H1 (cell line): ENCODE results near the gene TMEM135. TPM values are rescaled to one million over a fixed set of nuclear protein-coding genes. Genes with fewer than 3 reads are reported as not detected.

Experiments used
- CTCF ChIA-PET: fragments of 300-600 bp; sonication (Branson Sonifier 250); formaldehyde crosslinking; loops from one replicate; lab custom pipeline; 2021; ENCODE audit not compliant: partially characterized antibody; lab: Charles Lee
- POLR2A ChIA-PET: fragments of 300-600 bp; sonication (Branson Sonifier 250); formaldehyde crosslinking; loops from one replicate; lab custom pipeline; 2021; ENCODE audit warnings: inconsistent platforms; ENCODE audit not compliant: partially characterized antibody; lab: Charles Lee
- DNase-seq, 2 experiments: peaks; one replicate each; pipeline versions ENCODE4 v3.0.0 to v3.0.0-alpha.2; 2010 to 2022; ENCODE audit warnings: low spot score in 2 of 2, low read depth in 1 of 2, mixed read lengths in 1 of 2
- FAIRE-seq: peaks from 2 replicates; lab custom pipeline; 2011; peaks lifted over from hg19 to GRCh38; lab: Jason Lieb, UNC
- H2AFZ ChIP-seq: 2 replicates; pipeline ENCODE4 v1.8.1; 2012; ENCODE audit warnings: low read length, inconsistent platforms
- H2AK5ac ChIP-seq: 2 replicates; pipeline ENCODE4 v1.6.1; 2013; ENCODE audit warnings: low read depth, low read length
- H2BK120ac ChIP-seq: replicated peaks from 2 replicates; pipeline ENCODE3; 2013; ENCODE audit warnings: low read depth, low read length, inconsistent platforms
- H2BK12ac ChIP-seq: 2 replicates; pipeline ENCODE4 v1.6.1; 2013; ENCODE audit warnings: low read depth, low read length
- H2BK15ac ChIP-seq: 2 replicates; pipeline ENCODE4 v1.6.1; 2013; ENCODE audit warnings: low read length
- H2BK20ac ChIP-seq: 2 replicates; pipeline ENCODE4 v1.6.1; 2013; ENCODE audit warnings: low read length
- H2BK5ac ChIP-seq: 2 replicates; pipeline ENCODE4 v1.6.1; 2013; ENCODE audit warnings: low read depth, low read length
- H3K14ac ChIP-seq: 2 replicates; pipeline ENCODE4 v1.6.1; 2013; ENCODE audit warnings: inconsistent platforms; ENCODE audit not compliant: insufficient read length
- H3K18ac ChIP-seq: 2 replicates; pipeline ENCODE4 v1.6.1; 2013; ENCODE audit warnings: low read length; ENCODE audit errors: extremely low read depth
- H3K23ac ChIP-seq: 2 replicates; pipeline ENCODE4 v1.6.1; 2013; ENCODE audit warnings: inconsistent platforms; ENCODE audit not compliant: insufficient read length
- H3K23me2 ChIP-seq: 2 replicates; pipeline ENCODE4 v1.6.1; 2013; ENCODE audit warnings: low read depth, low read length
- H3K27ac ChIP-seq: 2 replicates; pipeline ENCODE4 v1.6.1; 2011; ENCODE audit warnings: low read depth, low read length, inconsistent platforms
- H3K27me3 ChIP-seq, 4 experiments: replicated peaks in 1 of 4; 1 replicate in 1 of 4; 2 replicates in 3 of 4; pipeline versions ENCODE4 v1.6.1 to v1.8.1; 2011 to 2013; ENCODE audit warnings: low read length in 3 of 4, mild to moderate bottlenecking in 3 of 4, inconsistent platforms in 2 of 4, mixed read lengths in 2 of 4, moderate library complexity in 1 of 4; ENCODE audit not compliant: control insufficient read depth in 3 of 4, insufficient read depth in 3 of 4; ENCODE audit errors: extremely low read depth in 1 of 4
- H3K36me3 ChIP-seq, 4 experiments: 2 replicates each; pipeline versions ENCODE4 v1.6.1 to v1.8.1; 2011 to 2013; ENCODE audit warnings: mild to moderate bottlenecking in 4 of 4, low read length in 3 of 4, moderate library complexity in 2 of 4, control low read depth in 1 of 4, inconsistent platforms in 1 of 4; ENCODE audit not compliant: insufficient read depth in 4 of 4, control insufficient read depth in 2 of 4
- H3K4ac ChIP-seq: replicated peaks from 2 replicates; pipeline ENCODE3; 2013; ENCODE audit warnings: low read length, low read depth, mixed read lengths, inconsistent platforms; ENCODE audit not compliant: insufficient read length
- H3K4me1 ChIP-seq, 4 experiments: replicated peaks in 1 of 4; 1 replicate in 1 of 4; 2 replicates in 3 of 4; pipeline versions ENCODE4 v1.6.1 to v1.8.1; 2011 to 2013; ENCODE audit warnings: low read length in 3 of 4, inconsistent platforms in 2 of 4, mixed read lengths in 1 of 4; ENCODE audit not compliant: insufficient read depth in 4 of 4, control insufficient read depth in 3 of 4
- H3K4me2 ChIP-seq, 2 experiments: 2 replicates each; pipeline versions ENCODE4 v1.6.1 to v1.8.1; 2011 to 2013; ENCODE audit warnings: low read depth in 2 of 2, low read length in 2 of 2, control low read depth in 1 of 2, inconsistent platforms in 1 of 2, mild to moderate bottlenecking in 1 of 2; ENCODE audit not compliant: insufficient read depth in 1 of 2
- H3K4me3 ChIP-seq, 4 experiments: fragments of 200-600, 300-600 bp in 1 of 4; sonication (generic), shearing (Covaris generic), sonication (Bioruptor Twin) in 1 of 4; 2 replicates each; pipeline versions ENCODE4 v1.5.1 to v1.8.1; 2011 to 2016; ENCODE audit warnings: low read length in 4 of 4, low read depth in 3 of 4, control low read depth in 2 of 4, inconsistent platforms in 2 of 4, mild to moderate bottlenecking in 2 of 4, mixed read lengths in 1 of 4, moderate library complexity in 1 of 4; ENCODE audit not compliant: insufficient read depth in 2 of 4; ENCODE audit errors: extremely low read depth in 1 of 4
- H3K56ac ChIP-seq: replicated peaks from 2 replicates; pipeline ENCODE3; 2013; ENCODE audit warnings: low read depth, mild to moderate bottlenecking, mixed read lengths, low read length, inconsistent platforms; ENCODE audit not compliant: insufficient read length
- H3K79me1 ChIP-seq: 2 replicates; pipeline ENCODE4 v1.6.1; 2013; ENCODE audit warnings: low read depth, low read length, control low read depth
- H3K79me2 ChIP-seq, 2 experiments: 2 replicates each; pipeline versions ENCODE4 v1.6.1 to v1.8.1; 2012 to 2013; ENCODE audit warnings: low read length in 2 of 2, mild to moderate bottlenecking in 2 of 2, inconsistent platforms in 1 of 2; ENCODE audit not compliant: insufficient read depth in 2 of 2, control insufficient read depth in 1 of 2
- H3K9ac ChIP-seq, 4 experiments: replicated peaks in 1 of 4; 1 replicate in 1 of 4; 2 replicates in 3 of 4; pipeline versions ENCODE4 v1.6.1 to v1.8.1; 2011 to 2013; ENCODE audit warnings: low read depth in 3 of 4, low read length in 3 of 4, control low read depth in 2 of 4, mild to moderate bottlenecking in 2 of 4, moderate library complexity in 2 of 4, inconsistent platforms in 1 of 4; ENCODE audit errors: extremely low read depth in 1 of 4
- H3K9me3 ChIP-seq, 2 experiments: 2 replicates each; pipeline versions ENCODE4 v1.6.1 to v1.8.1; 2012 to 2013; ENCODE audit warnings: mild to moderate bottlenecking in 2 of 2, moderate library complexity in 2 of 2, control low read depth in 1 of 2, inconsistent platforms in 1 of 2, low read depth in 1 of 2, low read length in 1 of 2, mixed read lengths in 1 of 2; ENCODE audit not compliant: insufficient read depth in 2 of 2
- H4K20me1 ChIP-seq, 2 experiments: replicated peaks in 1 of 2; 2 replicates each; pipeline versions ENCODE3 to v1.8.1; 2011 to 2013; ENCODE audit warnings: inconsistent platforms in 2 of 2, low read length in 2 of 2, mild to moderate bottlenecking in 1 of 2; ENCODE audit not compliant: insufficient read depth in 2 of 2, control insufficient read depth in 1 of 2
- H4K5ac ChIP-seq: 2 replicates; pipeline ENCODE4 v1.6.1; 2013; ENCODE audit warnings: low read length, low read depth, mixed read lengths, inconsistent platforms; ENCODE audit not compliant: insufficient read length
- H4K8ac ChIP-seq: 2 replicates; pipeline ENCODE4 v1.8.0; 2013; ENCODE audit warnings: mild to moderate bottlenecking, moderate library complexity, low read length, inconsistent platforms; ENCODE audit not compliant: insufficient read depth; ENCODE audit errors: extremely low read depth
- H4K91ac ChIP-seq: replicated peaks from 2 replicates; pipeline ENCODE3; 2013; ENCODE audit warnings: low read length, mixed read lengths, inconsistent platforms; ENCODE audit not compliant: insufficient read length
- BCL11A ChIP-seq, 2 experiments: IDR thresholded peaks; one replicate each; pipeline ENCODE4 v1.6.1; 2011; ENCODE audit warnings: low read depth in 2 of 2, low read length in 2 of 2, mild to moderate bottlenecking in 2 of 2
- BRCA1 ChIP-seq: IDR thresholded peaks from 2 replicates; pipeline ENCODE4 v1.6.1; 2012; ENCODE audit warnings: low read depth, low read length, improper control_type of control experiment
- CBX8 ChIP-seq: fragments of 300-800, 300-1000 bp; sonication (generic); IDR thresholded peaks from 2 replicates; pipeline ENCODE4 v1.7.1; 2016; ENCODE audit warnings: low read depth, low read length, borderline replicate concordance
- CTBP2 ChIP-seq: IDR thresholded peaks from 2 replicates; pipeline ENCODE4 v1.7.0; 2011; ENCODE audit warnings: borderline replicate concordance, mild to moderate bottlenecking, moderate library complexity, mixed read lengths, low read length; ENCODE audit not compliant: insufficient read depth, insufficient read length
- KDM4A ChIP-seq: IDR thresholded peaks from one replicate; pipeline ENCODE4 v1.7.1; 2012; ENCODE audit warnings: low read depth, mild to moderate bottlenecking, moderate library complexity, low read length, inconsistent platforms; ENCODE audit not compliant: severe bottlenecking
- KDM5A ChIP-seq: fragments of 200-600 bp; IDR thresholded peaks from 2 replicates; pipeline ENCODE4 v1.7.1; 2012; ENCODE audit warnings: mild to moderate bottlenecking, low read length, inconsistent platforms, mixed read lengths
- NANOG ChIP-seq: IDR thresholded peaks from 2 replicates; pipeline ENCODE4 v1.6.1; 2011; ENCODE audit warnings: low read length, low read depth, mild to moderate bottlenecking, inconsistent platforms; ENCODE audit not compliant: insufficient read depth, poor library complexity, severe bottlenecking
- POLR2AphosphoS5 ChIP-seq: IDR thresholded peaks from 2 replicates; pipeline ENCODE4 v1.6.1; 2011; ENCODE audit warnings: low read depth, low read length
- RBBP5 ChIP-seq: IDR thresholded peaks from 2 replicates; pipeline ENCODE4 v1.7.1; 2012; ENCODE audit warnings: low read depth, mild to moderate bottlenecking, inconsistent platforms, low read length, moderate library complexity, borderline replicate concordance
- SIN3A ChIP-seq, 2 experiments: IDR thresholded peaks in 1 of 2; conservative IDR thresholded peaks in 1 of 2; 2 replicates each; pipeline ENCODE4 v1.6.1; 2011 to 2012; ENCODE audit warnings: low read length in 2 of 2, improper control_type of control experiment in 1 of 2, low read depth in 1 of 2, mild to moderate bottlenecking in 1 of 2
- SP4 ChIP-seq: IDR thresholded peaks from 2 replicates; pipeline ENCODE4 v1.6.1; 2012; ENCODE audit warnings: low read length, inconsistent platforms
- TAF1 ChIP-seq: IDR thresholded peaks from 2 replicates; pipeline ENCODE4 v1.6.1; 2011; ENCODE audit warnings: mild to moderate bottlenecking, low read depth, low read length
- TAF7 ChIP-seq: optimal IDR thresholded peaks from 2 replicates; pipeline ENCODE3; 2011; ENCODE audit warnings: low read depth, mild to moderate bottlenecking, inconsistent platforms, low read length, moderate library complexity, borderline replicate concordance
- WGBS, 2 experiments: shearing (Covaris generic) in 1 of 2; methylation state at CpG; one replicate each; pipeline versions ENCODE4 v1.1.6 to v1.1.7; 2013 to 2015; ENCODE audit warnings: low lambda C conversion rate in 2 of 2, mixed read lengths in 2 of 2, inconsistent platforms in 1 of 2, low coverage in 1 of 2, missing lambda C conversion rate in 1 of 2; ENCODE audit not compliant: insufficient replicate concordance in 2 of 2, insufficient coverage in 1 of 2, insufficient read length in 1 of 2; ENCODE audit errors: extremely low coverage in 1 of 2, missing lambda C conversion rate in 1 of 2; 5-methylcytosine and 5-hydroxymethylcytosine counted together
- polyA plus RNA-seq, 7 experiments: library from polyadenylated mRNA; depleted of rRNA in 3 of 7; stranded (reverse) in 5 of 7; unstranded in 2 of 7; fragments of >200 nt in 5 of 7; fragments of 200-250 nt in 2 of 7; gene quantifications; 1 replicate in 5 of 7; 2 replicates in 1 of 7; 4 replicates in 1 of 7; pipeline versions ENCODE4 v1.2.1 to v1.2.3, GENCODE V29; 2011 to 2013; ENCODE audit warnings: missing spikeins in 2 of 7, mixed read lengths in 2 of 7
- total RNA-seq: library from RNA; stranded (reverse); fragmentation: NEBNext Ultra II Directional; extraction: Animal tissue kit (Norgen Biotek cat#: 25700); gene quantifications from 2 replicates; pipeline ENCODE4 v1.2.1, GENCODE V29; 2021
- TF ChIP-seq, protein P1 (sequence below): IDR thresholded peaks from 2 replicates; pipeline ENCODE4 v1.6.1; 2011; ENCODE audit warnings: low read depth, mild to moderate bottlenecking, low read length; ENCODE audit not compliant: insufficient read depth

The TMEM135 gene
- total and polyA plus RNA-seq, 2 of the 8 experiments (the other 6 are each of a cell fraction or from before 2014, with no cell fraction given) = 9.3 to 31.3 TPM

DNA sequence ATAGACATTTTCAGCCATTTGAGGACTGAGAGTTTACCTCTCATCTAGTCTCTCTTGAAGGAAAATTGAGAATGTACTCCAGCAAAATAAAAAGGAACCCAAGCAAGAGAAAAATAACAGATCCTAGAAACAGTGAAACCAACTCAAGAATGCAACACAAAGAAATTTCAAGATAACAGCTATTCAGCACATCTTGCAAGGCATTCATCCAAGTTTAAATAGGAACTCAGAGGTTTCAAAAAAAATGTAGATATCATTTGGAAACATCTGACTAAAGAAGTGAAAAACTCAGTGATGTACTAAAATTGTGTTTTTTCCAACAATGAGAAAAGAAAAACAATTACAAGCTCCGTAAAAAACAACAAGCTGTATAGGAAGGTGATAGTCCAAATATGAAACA, 76.4 kb downstream of the TMEM135 start:
- Histone ChIP-seq H2BK20ac (no peak overlapping the region), H4K5ac (no peak overlapping the region), H3K4me2 (no peak overlapping the region), H4K91ac (no peak overlapping the region), H3K27ac (no peak overlapping the region), H3K4me3 (no peak overlapping the region), H3K9ac (no peak overlapping the region), H3K79me1 (no peaks in the 10 kb centered on the region; the same call in 1 of the 2 replicates), H3K14ac (no peak overlapping the region), H3K18ac (no peak overlapping the region), H2BK12ac (no peak overlapping the region), H2AFZ (no peak overlapping the region), H3K4me1 (no peaks in the 10 kb centered on the region), H2BK5ac (no peak overlapping the region), H3K23me2 (no peaks in the 10 kb centered on the region), H3K36me3 (no peaks in the 10 kb centered on the region), H4K20me1 (peaks cover 0 to 1% of the 10 kb centered on the region in 2 experiments), H2BK120ac (no peak overlapping the region), H3K79me2 (peaks cover 0 to under 1% of the 10 kb centered on the region in 2 experiments; a peak in 1 of 4 replicates), H2AK5ac (no peak overlapping the region), H3K23ac (no peak overlapping the region), H3K9me3 (no peaks in the 10 kb centered on the region), H3K4ac (no peak overlapping the region), H2BK15ac (no peak overlapping the region), H3K56ac (no peak overlapping the region), H3K27me3 (no peaks in the 10 kb centered on the region), H4K8ac (no peak overlapping the region)
- ChIA-PET CTCF (interaction anchor here (0.6 to 3.3 kb wide), 3 partner anchors 16 to 177 kb away, joined by 3 to 14 read pairs (median 3); no protein-coding TSS in a partner anchor), POLR2A (no interaction called here)
- 68% methylated on average over 1 of the region's 1 CpG; no CpG with 5 or more reads in 1 of the 2 experiments for WGBS, 2 experiments
- FAIRE-seq (no peak), DNase-seq (no peak)
- no peak for TF ChIP-seq CTBP2
- TF ChIP-seq SIN3A (conservative IDR thresholded peaks at IDR 0.05 in 1 of 2, IDR thresholded peaks at IDR 0.05 in 1 of 2; ENCODE audit: low read depth in 1 of 2, low read length in 2 of 2) = no peak
- TF ChIP-seq CBX8 = no peak
- no peak for TF ChIP-seq TAF1
- TF ChIP-seq TAF7 = no peak
- no peak for TF ChIP-seq BCL11A (IDR thresholded peaks at IDR 0.05; ENCODE audit: low read depth in 2 of 2, low read length in 2 of 2)
- no peak for TF ChIP-seq KDM5A
- TF ChIP-seq KDM4A = no peak
- TF ChIP-seq BRCA1 = no peak
- no peak for TF ChIP-seq RBBP5
- TF ChIP-seq SP4 = no peak
- no peak for TF ChIP-seq NANOG
- TF ChIP-seq, protein P1, sequence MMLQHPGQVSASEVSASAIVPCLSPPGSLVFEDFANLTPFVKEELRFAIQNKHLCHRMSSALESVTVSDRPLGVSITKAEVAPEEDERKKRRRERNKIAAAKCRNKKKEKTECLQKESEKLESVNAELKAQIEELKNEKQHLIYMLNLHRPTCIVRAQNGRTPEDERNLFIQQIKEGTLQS = no peak
- no peak for TF ChIP-seq POLR2AphosphoS5
